Measurements from ENCODE around the gene SERPINB3. TPM values are rescaled to one million over a fixed set of nuclear protein-coding genes. Genes with fewer than 3 reads are reported as not detected.

The SERPINB3 gene
- polyA plus RNA-seq, 1 experiment, result not detected

- POLR2A ChIA-PET, result interaction anchor here (0.6 kb wide), 1 partner anchor 85 kb away, joined by 3 read pairs; no protein-coding TSS in a partner anchor
- Histone ChIP-seq H3K4me3 (ENCODE audit: low read depth, low read length) (no peak overlapping the region), H3K27me3 (ENCODE audit: control insufficient read depth, insufficient read depth, low read length) (no peaks in the 10 kb centered on the region), H3K36me3 (ENCODE audit: control insufficient read depth, insufficient read depth, low read length) (no peaks in the 10 kb centered on the region)
- DNase-seq (ENCODE audit: low read depth), result no peak
- no peak for TF ChIP-seq CTCF (IDR thresholded peaks at IDR 0.05; ENCODE audit: insufficient read depth, low read depth, low read length)
- CTCF ChIA-PET, result interaction anchor here (0.6 to 2.1 kb wide), 4 partner anchors 18 to 165 kb away, joined by 3 to 6 read pairs (median 4); no protein-coding TSS in a partner anchor
These were observed 22.2 kb upstream of the SERPINB3 start for GRCh38 chr18:63683890-63684289.

GRCh38 chr18:63683152-63683551 is 21.5 kb upstream of the SERPINB3 start:
- CTCF ChIA-PET, result interaction anchor here (2.1 kb wide), 1 partner anchor 59 kb away, joined by 6 read pairs; no protein-coding TSS in a partner anchor
- Histone ChIP-seq H3K36me3 (ENCODE audit: control insufficient read depth, insufficient read depth, low read length) (no peaks in the 10 kb centered on the region), H3K4me3 (ENCODE audit: low read depth, low read length) (no peak overlapping the region), H3K27me3 (ENCODE audit: control insufficient read depth, insufficient read depth, low read length) (no peaks in the 10 kb centered on the region)
- no peak for TF ChIP-seq CTCF (IDR thresholded peaks at IDR 0.05; ENCODE audit: insufficient read depth, low read depth, low read length)
- POLR2A ChIA-PET, result interaction anchor here (0.6 kb wide), 2 partner anchors 86 to 130 kb away, joined by 3 read pairs; no protein-coding TSS in a partner anchor
- peak; percentile 92 for DNase-seq (ENCODE audit: low read depth)

GRCh38 chr18:63681449-63682340 is 20.0 kb upstream of the SERPINB3 start:
- Histone ChIP-seq H3K27me3 (ENCODE audit: control insufficient read depth, insufficient read depth, low read length) (no peaks in the 10 kb centered on the region), H3K36me3 (ENCODE audit: control insufficient read depth, insufficient read depth, low read length) (no peaks in the 10 kb centered on the region), H3K4me3 (ENCODE audit: low read depth, low read length) (no peak overlapping the region)
- no peak for TF ChIP-seq CTCF (IDR thresholded peaks at IDR 0.05; ENCODE audit: insufficient read depth, low read depth, low read length)
- DNase-seq (ENCODE audit: low read depth), result no peak
- POLR2A ChIA-PET, result no interaction called here
- CTCF ChIA-PET, result interaction anchor here (0.5 to 1.4 kb wide), 3 partner anchors 20 to 165 kb away, joined by 3 to 4 read pairs (median 3); no protein-coding TSS in a partner anchor

GRCh38 chr18:63679820-63680606 is 18.3 kb upstream of the SERPINB3 start:
- TF ChIP-seq CTCF (IDR thresholded peaks at IDR 0.05; ENCODE audit: insufficient read depth, low read depth, low read length), result no peak
- POLR2A ChIA-PET, result no interaction called here
- no peak for DNase-seq (ENCODE audit: low read depth)
- Histone ChIP-seq H3K27me3 (ENCODE audit: control insufficient read depth, insufficient read depth, low read length) (no peaks in the 10 kb centered on the region), H3K4me3 (ENCODE audit: low read depth, low read length) (no peak overlapping the region), H3K36me3 (ENCODE audit: control insufficient read depth, insufficient read depth, low read length) (no peaks in the 10 kb centered on the region)
- CTCF ChIA-PET, result interaction anchor here (0.8 kb wide), 1 partner anchor 162 kb away, joined by 5 read pairs; no protein-coding TSS in a partner anchor

Data from BJ (cell line).